Skeletal muscle cell (primary cell): ENCODE data around the gene EMC6.

ENCODE experiments used
- DNase-seq: peaks from one replicate; pipeline ENCODE4 v3.0.0-alpha.2; 2010; ENCODE audit warnings: low read depth
- H3K4me3 ChIP-seq: 2 replicates; pipeline ENCODE4 v1.5.1; 2011; ENCODE audit warnings: low read depth, mild to moderate bottlenecking, control low read depth, low read length, moderate library complexity

Gene EMC6

GRCh38 chr17:3678095-3678820 lies 9.6 kb downstream of the EMC6 start:
- H3K4me3 ChIP-seq, result no peak overlapping the region
- no peak for DNase-seq

- no peak overlapping the region for H3K4me3 ChIP-seq
- no peak for DNase-seq
These were observed 10.4 kb downstream of the EMC6 start for GRCh38 chr17:3678821-3679530.

DNA sequence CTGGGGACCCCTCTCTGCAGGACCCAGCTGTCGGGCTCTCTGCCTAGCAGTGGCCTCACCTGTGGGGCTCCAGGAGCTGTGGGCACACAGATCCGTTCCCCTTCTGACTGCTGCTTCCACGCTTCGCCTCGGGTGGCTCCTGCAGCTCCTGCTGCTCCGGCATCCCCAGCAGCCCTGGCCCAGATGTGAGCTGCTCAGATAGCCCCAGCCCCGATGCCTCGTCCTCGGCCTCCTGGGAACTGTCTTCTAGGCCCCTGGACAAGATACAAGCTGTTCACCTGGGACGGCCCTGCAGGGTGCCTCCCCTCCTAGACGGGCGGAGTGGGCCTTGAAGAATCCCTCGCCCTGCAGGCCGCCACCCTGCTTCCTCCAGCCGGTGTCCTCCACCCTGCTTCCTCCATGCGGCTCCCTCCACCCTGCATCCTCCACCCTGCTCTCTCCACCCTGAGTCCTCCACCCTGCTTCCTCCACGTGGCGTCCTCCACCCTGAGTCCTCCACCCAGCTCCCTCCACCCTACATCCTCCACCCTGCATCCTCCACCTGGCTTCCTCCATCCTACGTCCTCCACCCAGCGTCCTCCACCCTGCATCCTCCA lies 11.0 kb downstream of the EMC6 start:
- no peak for DNase-seq
- H3K4me3 ChIP-seq, result no peak overlapping the region

DNA sequence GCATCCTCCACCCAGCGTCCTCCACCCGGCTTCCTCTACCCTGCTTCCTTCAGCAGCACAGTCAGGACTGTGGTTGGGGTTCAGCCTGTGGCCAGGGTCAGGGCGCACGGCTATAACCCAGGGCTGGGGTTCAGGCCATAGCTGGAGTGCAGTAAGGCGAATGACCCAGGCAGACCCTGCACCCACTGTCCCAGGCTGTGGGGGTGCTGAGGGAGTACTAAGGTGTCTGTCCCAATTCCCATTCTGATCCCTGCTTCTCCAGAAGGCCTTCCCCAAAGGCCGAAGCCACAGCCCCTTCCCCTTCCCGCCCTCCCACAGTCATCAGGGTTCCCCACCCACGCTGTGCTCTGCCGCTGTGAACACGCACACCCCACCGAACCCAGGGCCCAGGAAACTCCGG lies 12.4 kb downstream of the EMC6 start:
- no peak overlapping the region for H3K4me3 ChIP-seq
- DNase-seq, result no peak

GRCh38 chr17:3681565-3681964 lies 13.0 kb downstream of the EMC6 start:
- no peak overlapping the region for H3K4me3 ChIP-seq

DNA sequence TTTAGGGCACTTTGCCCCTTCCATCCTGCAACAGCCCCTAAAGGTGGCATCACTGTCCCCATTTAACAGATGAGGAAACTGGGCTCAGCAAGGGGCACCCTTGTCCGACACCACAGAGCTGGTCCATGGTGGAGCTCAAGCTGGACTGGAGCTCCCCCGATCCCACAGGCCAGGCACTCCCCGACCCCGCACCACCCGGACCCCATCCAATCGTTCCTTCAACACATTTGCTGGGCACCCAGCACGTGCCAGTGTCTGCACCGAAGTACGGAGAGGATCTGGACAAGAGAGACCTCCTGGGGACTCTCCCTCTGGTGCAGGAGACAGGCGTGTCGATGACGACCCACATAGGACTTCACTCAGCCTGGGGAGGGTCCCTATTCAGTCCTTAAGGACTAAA lies 13.4 kb downstream of the EMC6 start:
- no peak overlapping the region for H3K4me3 ChIP-seq
- no peak for DNase-seq

More at GRCh38 chr17:3681565-3681964, 13.0 kb downstream of the EMC6 start:
- DNase-seq, result no peak

DNA sequence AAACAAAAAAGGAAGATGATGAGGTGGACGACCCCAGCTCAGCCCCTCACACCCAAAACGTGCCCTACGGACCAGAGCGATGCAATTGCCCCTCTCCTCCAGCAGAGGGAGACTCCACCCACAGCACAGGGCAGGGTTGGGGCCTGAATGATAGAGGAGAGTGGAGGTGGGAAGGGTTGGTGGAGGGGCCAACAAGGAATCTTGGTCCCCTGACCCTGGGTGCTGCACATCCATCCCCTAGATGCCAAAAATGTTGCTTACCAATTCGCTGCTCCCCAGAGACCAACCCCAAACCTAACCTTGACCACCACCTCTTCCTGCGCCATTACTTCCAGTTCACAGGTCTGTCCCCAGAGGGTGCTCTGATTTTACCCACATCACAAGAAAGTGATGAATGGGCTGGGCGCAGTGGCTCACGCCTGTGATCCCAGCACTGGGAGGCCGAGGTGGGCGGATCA lies 14.5 kb downstream of the EMC6 start:
- DNase-seq, result no peak
- no peak overlapping the region for H3K4me3 ChIP-seq

GRCh38 chr17:3685174-3685573 lies 16.6 kb downstream of the EMC6 start:
- no peak for DNase-seq
- H3K4me3 ChIP-seq, result no peak overlapping the region

DNA sequence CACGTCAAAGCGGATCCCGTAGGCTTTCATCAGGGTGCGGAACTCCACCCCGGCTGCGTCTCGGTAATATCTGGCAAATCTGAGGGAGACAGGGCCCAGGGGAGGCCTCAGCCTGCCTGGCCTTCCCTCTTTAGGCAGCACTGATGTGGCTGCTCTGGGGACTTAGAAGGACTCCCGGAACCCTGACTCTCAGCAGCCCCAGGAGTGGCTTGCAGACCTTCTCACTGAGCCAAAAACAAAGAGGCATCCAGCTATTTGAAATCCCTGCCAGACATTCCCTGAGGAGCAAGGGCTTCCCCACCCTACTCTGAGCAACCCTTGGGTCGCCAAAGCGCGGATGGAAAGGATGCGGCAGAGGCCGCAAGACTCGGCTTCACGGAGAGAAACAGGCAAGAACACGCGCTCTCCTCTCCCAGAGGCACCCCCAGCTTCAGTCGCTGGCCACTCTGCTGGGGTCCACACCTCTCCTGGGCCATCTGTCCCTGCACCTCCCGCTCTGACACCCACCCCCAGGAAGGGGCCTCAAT lies 19.5 kb downstream of the EMC6 start:
- no peak for DNase-seq
- no peak overlapping the region for H3K4me3 ChIP-seq

GRCh38 chr17:3688852-3689261 lies 20.2 kb downstream of the EMC6 start:
- no peak overlapping the region for H3K4me3 ChIP-seq
- no peak for DNase-seq

GRCh38 chr17:3689262-3690093 lies 20.9 kb downstream of the EMC6 start:
- DNase-seq, result no peak
- no peak overlapping the region for H3K4me3 ChIP-seq

DNA sequence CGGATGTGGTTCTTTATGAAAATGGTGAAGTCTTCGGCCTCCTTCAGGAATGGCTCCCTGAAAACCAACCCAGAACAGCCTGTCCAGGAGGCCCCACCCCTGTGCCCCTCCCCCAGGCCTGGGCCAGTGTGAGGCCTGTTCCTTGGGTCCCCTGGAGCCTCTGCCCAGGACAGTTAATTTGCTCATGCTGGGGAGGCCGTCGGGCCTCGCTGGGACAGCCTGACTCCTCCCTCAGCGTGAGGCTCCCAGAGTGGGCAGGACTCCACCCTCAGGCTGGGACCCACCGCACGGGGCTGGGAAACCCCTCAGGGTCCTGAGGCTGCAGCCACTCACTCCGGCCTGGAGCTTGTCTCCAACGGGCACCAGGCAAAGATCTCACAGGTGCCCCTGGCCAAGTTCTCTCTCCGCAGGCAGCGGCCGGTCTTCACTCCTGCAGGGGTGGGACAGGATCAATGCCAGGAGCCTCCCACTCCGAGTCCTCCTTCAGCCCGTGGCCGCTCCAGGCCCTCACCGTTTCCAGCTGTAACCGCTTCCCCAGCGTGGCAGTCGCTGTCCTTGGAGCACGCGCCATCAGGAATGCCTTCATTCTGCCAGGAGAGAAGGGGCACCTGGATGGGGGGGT lies 21.6 kb downstream of the EMC6 start:
- no peak for DNase-seq
- H3K4me3 ChIP-seq, result no peak overlapping the region

DNA sequence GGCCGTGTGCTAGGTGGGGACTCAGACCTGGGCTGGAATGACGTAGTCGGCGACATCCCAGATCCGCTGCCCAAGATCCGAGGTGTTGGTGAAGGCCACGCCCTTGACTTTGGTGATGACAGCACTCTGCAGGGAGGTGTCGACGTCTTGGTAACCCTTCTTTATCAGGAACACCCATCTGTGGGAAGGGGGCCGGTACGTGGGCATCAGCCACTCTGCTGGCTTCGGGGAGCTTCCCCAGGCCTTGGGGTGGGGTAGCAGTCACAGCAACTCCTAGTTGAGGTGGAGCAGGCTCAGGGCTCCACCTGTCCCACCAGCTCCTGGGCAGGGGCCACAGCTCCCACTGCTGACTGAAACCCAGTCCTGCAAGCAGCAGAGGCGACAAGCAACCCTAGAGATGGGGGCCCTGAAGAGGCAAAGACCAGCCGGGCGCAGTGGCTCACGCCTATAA lies 23.0 kb downstream of the EMC6 start:
- DNase-seq, result no peak
- no peak overlapping the region for H3K4me3 ChIP-seq

GRCh38 chr17:3692346-3692745 lies 23.7 kb downstream of the EMC6 start:
- no peak overlapping the region for H3K4me3 ChIP-seq
- no peak for DNase-seq

GRCh38 chr17:3693141-3693540 lies 24.5 kb downstream of the EMC6 start:
- H3K4me3 ChIP-seq, result no peak overlapping the region
- DNase-seq, result no peak

DNA sequence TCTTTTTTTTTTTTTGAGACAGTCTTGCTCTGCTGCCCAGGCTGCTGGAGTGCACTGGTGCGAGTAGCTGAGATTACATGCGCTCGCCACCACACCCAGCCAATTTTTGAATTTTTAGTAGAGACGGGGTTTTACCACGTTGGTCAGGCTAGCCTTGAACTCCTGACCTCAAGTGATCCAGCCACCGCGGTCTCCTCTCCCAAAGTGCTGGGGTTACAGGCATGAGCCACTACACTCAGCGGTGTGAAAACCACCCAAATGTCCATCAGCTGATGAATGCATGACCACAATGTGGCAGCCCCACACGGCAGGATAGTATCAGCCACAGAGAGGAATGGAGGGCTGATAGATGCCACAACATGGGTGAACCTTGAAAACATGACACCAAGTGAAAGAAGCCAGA lies 25.2 kb downstream of the EMC6 start:
- DNase-seq, result no peak
- no peak overlapping the region for H3K4me3 ChIP-seq

DNA sequence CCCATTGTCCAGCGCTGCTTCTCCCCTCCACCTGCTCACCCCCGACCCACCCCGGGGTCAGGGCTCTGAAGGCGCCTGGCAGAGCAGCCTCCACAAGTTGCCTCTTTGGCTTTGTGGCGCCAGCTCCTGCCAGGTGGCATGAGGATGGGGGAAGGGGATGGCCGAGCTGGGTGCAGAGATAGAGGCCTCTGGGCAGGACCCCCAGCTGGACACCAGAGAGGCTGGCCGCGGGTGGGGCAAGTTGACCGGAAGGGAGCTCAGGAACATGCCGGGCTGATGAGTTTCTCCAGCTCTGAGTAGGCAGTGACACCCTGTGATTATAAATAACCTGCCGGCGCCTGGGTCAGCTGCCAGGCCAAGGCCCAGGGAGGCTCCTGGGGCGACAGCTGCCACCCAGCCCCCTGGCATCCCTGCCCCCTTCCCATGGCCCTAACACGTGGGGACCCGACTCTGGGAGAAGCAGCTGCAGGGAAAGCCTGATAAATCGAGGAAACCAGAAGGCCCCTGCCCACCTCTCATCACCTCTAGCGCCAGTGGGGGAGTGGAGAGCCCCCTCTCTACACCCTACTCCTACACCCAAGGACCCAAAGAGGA lies 26.6 kb downstream of the EMC6 start:
- peak overlapping the region; percentile 54 for H3K4me3 ChIP-seq
- no peak for DNase-seq

DNA sequence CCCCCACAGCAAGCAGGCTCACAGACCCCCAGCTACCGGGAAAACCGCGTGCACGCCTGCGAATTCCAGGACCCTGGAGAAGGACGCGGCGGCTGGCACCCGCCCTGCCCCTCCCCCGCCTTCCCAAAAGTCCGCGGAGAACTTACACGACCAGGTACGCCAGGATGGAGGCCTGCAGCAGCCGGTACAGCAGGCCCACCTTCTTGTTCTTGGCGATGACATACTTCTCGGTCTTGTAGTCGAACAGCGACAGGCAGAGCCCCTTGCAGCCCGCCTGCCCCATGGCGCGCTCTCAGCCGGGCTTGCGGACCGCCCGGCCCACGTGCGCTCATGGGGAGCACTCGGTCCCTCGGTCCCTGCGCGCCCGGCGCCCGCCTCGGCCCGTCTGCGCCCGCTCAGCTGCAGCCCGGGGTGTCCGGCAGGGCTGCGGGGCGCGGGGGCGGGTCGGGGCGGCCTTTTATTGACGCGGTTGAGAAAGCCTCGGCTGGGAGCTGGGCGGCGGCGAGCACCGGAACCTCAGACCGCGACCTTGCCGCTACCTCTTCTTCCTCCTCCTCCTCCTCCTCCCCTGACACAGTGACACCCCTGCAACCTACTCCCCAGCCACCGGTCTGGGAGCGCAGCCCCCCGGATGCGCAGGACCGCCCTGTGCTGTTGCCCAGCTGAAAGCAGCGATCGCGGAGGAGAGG lies 27.3 kb downstream of the EMC6 start, which contains the start of gene P2RX5:
Gene P2RX5 (minus strand): TSS at position 433 of the 689 bp plus-strand sequence. CDS start 150 bp downstream, at position 283.
- DNase-seq, result no peak

More for the DNA sequence above, 27.3 kb downstream of the EMC6 start, which contains the start of gene P2RX5:
- peak within 1 kb of the TSS; percentile 54 for H3K4me3 ChIP-seq
